SU-DHL-6 (cell line): ENCODE data around the gene JPH4.

Experiments
- H2AFZ ChIP-seq: fragments of 200-600 bp; sonication (generic); 2 replicates; pipeline ENCODE4 v1.6.1; 2014; ENCODE audit warnings: low read depth, mild to moderate bottlenecking, moderate library complexity, mixed read lengths, antibody characterized with exemption, low read length; ENCODE audit not compliant: severe bottlenecking
- H3F3A ChIP-seq: fragments of 200-600 bp; shearing (Covaris generic); 2 replicates; pipeline ENCODE4 v1.6.0; 2016; ENCODE audit warnings: antibody characterized with exemption, mild to moderate bottlenecking; ENCODE audit not compliant: insufficient read depth
- H3K27ac ChIP-seq: fragments of 200-600 bp; sonication (generic); 2 replicates; pipeline ENCODE4 v1.5.1; 2016; ENCODE audit warnings: low read depth, mild to moderate bottlenecking, low read length, moderate library complexity, mixed read lengths
- H3K27me3 ChIP-seq: fragments of 200-600 bp; sonication (generic), shearing (Covaris generic); 2 replicates; pipeline ENCODE4 v1.6.0; 2014; ENCODE audit warnings: mild to moderate bottlenecking, low read length
- H3K36me3 ChIP-seq: fragments of 200-600 bp; sonication (generic); 2 replicates; pipeline ENCODE4 v1.6.1; 2014; ENCODE audit warnings: mild to moderate bottlenecking, low read length, mixed read lengths
- H3K4me2 ChIP-seq: fragments of 300-600, 200-600 bp; shearing (Covaris generic), sonication (generic); 2 replicates; pipeline ENCODE4 v1.6.0; 2014; ENCODE audit warnings: low read length, low read depth, mild to moderate bottlenecking; ENCODE audit not compliant: poor library complexity, severe bottlenecking
- H3K4me3 ChIP-seq: fragments of 200-600 bp; sonication (generic); 2 replicates; pipeline ENCODE4 v1.5.1; 2014; ENCODE audit warnings: antibody characterized with exemption, low read length, mild to moderate bottlenecking, mixed read lengths; ENCODE audit not compliant: insufficient read depth, poor library complexity, severe bottlenecking
- H3K79me2 ChIP-seq: fragments of 200-600 bp; sonication (generic); 2 replicates; pipeline ENCODE4 v1.6.1; 2014; ENCODE audit warnings: mild to moderate bottlenecking, low read length, moderate library complexity; ENCODE audit not compliant: insufficient read depth
- H3K9ac ChIP-seq: fragments of 200-600 bp; sonication (generic); 2 replicates; pipeline ENCODE4 v1.7.0; 2014; ENCODE audit warnings: mild to moderate bottlenecking, low read length
- H3K9me2 ChIP-seq: fragments of 200-600 bp; sonication (generic); replicated peaks from 2 replicates; pipeline ENCODE4 v1.6.1; 2014; ENCODE audit warnings: low read length; ENCODE audit not compliant: insufficient read depth
- H3K9me3 ChIP-seq: fragments of 200-600 bp; sonication (generic); 2 replicates; pipeline ENCODE4 v1.6.1; 2014; ENCODE audit warnings: low read length, mixed read lengths; ENCODE audit not compliant: insufficient read depth
- H4K20me1 ChIP-seq: fragments of 200-600 bp; sonication (generic); 2 replicates; pipeline ENCODE4 v1.6.1; 2014; ENCODE audit warnings: low read depth, mild to moderate bottlenecking, antibody characterized with exemption, low read length, moderate library complexity, mixed read lengths
- CTCF ChIP-seq: fragments of 200-600 bp; sonication (generic); IDR thresholded peaks from one replicate; pipeline ENCODE4 v1.5.1; 2017; ENCODE audit warnings: antibody characterized with exemption, mild to moderate bottlenecking, low read length, moderate library complexity; ENCODE audit not compliant: insufficient read depth, poor library complexity, severe bottlenecking
- EZH2phosphoT487 ChIP-seq: fragments of 200-600 bp; sonication (generic), shearing (Covaris generic); conservative IDR thresholded peaks from 2 replicates; pipeline ENCODE4 v1.6.1; 2018; ENCODE audit warnings: mild to moderate bottlenecking, antibody characterized with exemption, low read length, moderate library complexity, mixed read lengths

The JPH4 gene

GRCh38 chr14:23621932-23622730 lies 43.5 kb upstream of the JPH4 start:
- Histone ChIP-seq H3K36me3 (no peaks in the 10 kb centered on the region), H3K9me2 (no peaks in the 10 kb centered on the region), H3K27ac (no peak overlapping the region), H4K20me1 (no peaks in the 10 kb centered on the region), H3K9me3 (peaks cover 23% of the 10 kb centered on the region; the same call in 1 of the 2 replicates), H3K27me3 (no peaks in the 10 kb centered on the region), H3F3A (no peaks in the 10 kb centered on the region), H3K4me2 (no peak overlapping the region), H3K4me3 (no peak overlapping the region), H3K9ac (no peak overlapping the region), H3K79me2 (no peaks in the 10 kb centered on the region), H2AFZ (no peak overlapping the region)
- TF ChIP-seq CTCF (no peak), EZH2phosphoT487 (no peak)

GRCh38 chr14:23621204-23621931 lies 42.8 kb upstream of the JPH4 start:
- Histone ChIP-seq H3K4me3 (no peak overlapping the region), H3K9me3 (peaks cover 23% of the 10 kb centered on the region; the same call in 1 of the 2 replicates), H3K9me2 (no peaks in the 10 kb centered on the region), H3K27me3 (no peaks in the 10 kb centered on the region), H3K9ac (no peak overlapping the region), H3F3A (no peaks in the 10 kb centered on the region), H3K36me3 (no peaks in the 10 kb centered on the region), H3K27ac (no peak overlapping the region), H3K4me2 (no peak overlapping the region), H3K79me2 (no peaks in the 10 kb centered on the region), H4K20me1 (no peaks in the 10 kb centered on the region), H2AFZ (no peak overlapping the region)
- TF ChIP-seq CTCF (no peak), EZH2phosphoT487 (no peak)

DNA sequence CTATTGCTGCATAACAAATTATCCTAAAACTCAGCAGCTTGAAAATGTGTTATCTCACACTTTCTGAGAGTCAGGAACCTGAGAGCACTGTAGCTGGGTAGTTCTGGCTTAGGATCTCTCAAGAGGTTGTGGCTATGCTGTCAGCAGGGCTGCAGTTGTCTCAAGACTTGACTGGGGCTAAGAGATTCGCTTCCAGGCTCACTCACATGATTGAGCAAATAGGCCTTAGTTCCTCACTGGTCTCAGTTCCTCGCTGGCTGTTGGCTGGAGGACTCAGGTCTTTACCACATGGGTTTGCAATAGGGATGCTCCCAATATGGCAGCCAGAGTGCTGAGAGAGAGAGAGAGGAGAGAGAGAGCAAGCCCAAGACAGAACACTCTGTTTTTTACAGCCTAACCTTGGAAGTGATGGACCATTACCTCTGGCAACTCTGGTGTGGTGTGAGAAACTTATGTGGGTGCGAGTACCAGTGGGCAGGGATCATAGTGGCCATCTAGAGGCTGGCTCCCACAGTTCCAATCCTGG lies 41.6 kb upstream of the JPH4 start:
- no peak overlapping the region for H2AFZ ChIP-seq
- peaks cover 16% of the 10 kb centered on the region; the same call in 1 of the 2 replicates for H3K9me3 ChIP-seq
- H3K4me3 ChIP-seq = no peak overlapping the region
- no peaks in the 10 kb centered on the region for H3K9me2 ChIP-seq
- H3K4me2 ChIP-seq = no peak overlapping the region
- no peaks in the 10 kb centered on the region for H3K79me2 ChIP-seq
- H3K36me3 ChIP-seq = no peaks in the 10 kb centered on the region
- H3K27ac ChIP-seq = no peak overlapping the region
- no peaks in the 10 kb centered on the region for H3F3A ChIP-seq
- no peaks in the 10 kb centered on the region for H3K27me3 ChIP-seq
- no peaks in the 10 kb centered on the region for H4K20me1 ChIP-seq
- TF ChIP-seq EZH2phosphoT487 = no peak
- H3K9ac ChIP-seq = no peak overlapping the region
